ENCODE results near the gene SMIM38.

- TF ChIP-seq CTCF (IDR thresholded peaks at IDR 0.05 in 2 of 3, conservative IDR thresholded peaks at IDR 0.05 in 1 of 3; ENCODE audit: borderline replicate concordance in 1 of 3, insufficient read depth in 1 of 3, low read depth in 2 of 3, low read length in 2 of 3) (no peak), EZH2 (IDR thresholded peaks at IDR 0.05) (no peak), YY1 (IDR thresholded peaks at IDR 0.05; ENCODE audit: extremely low read depth, insufficient replicate concordance, low read depth, low read length) (no peak), ZNF274 (IDR thresholded peaks at IDR 0.05; ENCODE audit: low read depth, low read length) (no peak), POLR2A (IDR thresholded peaks at IDR 0.05; ENCODE audit: borderline replicate concordance, extremely low read depth, insufficient read depth, insufficient read length) (no peak), REST (IDR thresholded peaks at IDR 0.05; ENCODE audit: low read depth) (no peak), SP1 (IDR thresholded peaks at IDR 0.05; ENCODE audit: low read depth) (no peak), ZFX (IDR thresholded peaks at IDR 0.05) (no peak)
These were observed 34.7 kb upstream of the SMIM38 start for GRCh38 chr11:69121021-69121420.
